ENCODE data around the gene AMIGO2.

GRCh38 chr12:47066278-47067025 lies 13.3 kb downstream of the AMIGO2 start:
- TF ChIP-seq CTCF (IDR thresholded peaks at IDR 0.05) (no peak), POLR2A (IDR thresholded peaks at IDR 0.05) (no peak)

Data from Peyer's patch (tissue), 4 donors.